DND-41 (cell line): ENCODE measurements around the gene TDRD9.

ENCODE experiments used
- CTCF ChIP-seq: IDR thresholded peaks from 2 replicates; pipeline ENCODE4 v1.5.1; 2012; ENCODE audit warnings: borderline replicate concordance, low read length, moderate library complexity, mild to moderate bottlenecking; ENCODE audit not compliant: poor library complexity, severe bottlenecking; ENCODE audit errors: extremely low read depth
- EZH2 ChIP-seq: IDR thresholded peaks from 3 replicates; pipeline ENCODE4 v1.6.1; 2012; ENCODE audit warnings: borderline replicate concordance, low read depth, mild to moderate bottlenecking, moderate library complexity, low read length, inconsistent platforms; ENCODE audit not compliant: severe bottlenecking

- TF ChIP-seq CTCF (no peak), EZH2 (no peak)
Observed at GRCh38 chr14:104049576-104050240, 121.5 kb downstream of the TDRD9 start.
